HL-60/S4 treated with phorbol 12-myristate 13-acetate at 8.2 ng/mL for 4 days and 3 days (cell line): Measurements from ENCODE around the gene MRM3.
"Not testable (repeated sequence)": the region's sequence is repeated elsewhere in the genome, so short reads cannot be mapped to it uniquely, and the experiment has no call there.

ENCODE experiments used
- in situ Hi-C: fragments of 300-500 bp; cut with MboI; formaldehyde crosslinking; loops from 2 replicates; pipeline ENCODE4 v1.15.0; 2022; ENCODE audit warnings: low sequenced_read_pairs

Gene MRM3

GRCh38 chr17:819251-819650, 37.1 kb downstream of the MRM3 start:
- in situ Hi-C loops, result no loop called here

GRCh38 chr17:823501-823902, 41.3 kb downstream of the MRM3 start:
- in situ Hi-C loops, result no loop called here

DNA sequence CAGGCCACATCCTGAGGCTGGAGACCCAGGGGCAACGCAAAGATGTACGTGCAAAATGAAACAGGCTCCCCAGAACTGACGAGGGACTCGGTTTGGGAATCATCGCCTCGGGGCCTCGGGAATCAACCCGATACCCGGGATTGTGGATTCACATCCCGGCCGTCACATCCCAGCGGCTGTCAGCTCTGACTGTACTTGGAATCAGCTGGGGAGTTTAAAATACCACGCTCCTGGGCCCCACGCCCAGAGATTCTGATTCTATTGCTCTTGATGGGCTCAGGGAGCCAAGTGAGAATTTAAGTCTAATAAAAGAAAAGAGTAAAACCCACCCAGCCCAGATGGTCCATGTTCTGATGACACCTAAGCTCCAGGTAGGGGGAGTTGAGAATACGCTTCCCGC, 42.2 kb downstream of the MRM3 start:
- in situ Hi-C loops, result no loop called here

- in situ Hi-C loops, result no loop called here
Observed at GRCh38 chr17:825216-825615, 43.1 kb downstream of the MRM3 start.

- in situ Hi-C loops, result no loop called here
Observed at GRCh38 chr17:826778-827177, 44.6 kb downstream of the MRM3 start.

- in situ Hi-C loops, result no loop called here
Observed at GRCh38 chr17:828761-829160, 46.6 kb downstream of the MRM3 start.

DNA sequence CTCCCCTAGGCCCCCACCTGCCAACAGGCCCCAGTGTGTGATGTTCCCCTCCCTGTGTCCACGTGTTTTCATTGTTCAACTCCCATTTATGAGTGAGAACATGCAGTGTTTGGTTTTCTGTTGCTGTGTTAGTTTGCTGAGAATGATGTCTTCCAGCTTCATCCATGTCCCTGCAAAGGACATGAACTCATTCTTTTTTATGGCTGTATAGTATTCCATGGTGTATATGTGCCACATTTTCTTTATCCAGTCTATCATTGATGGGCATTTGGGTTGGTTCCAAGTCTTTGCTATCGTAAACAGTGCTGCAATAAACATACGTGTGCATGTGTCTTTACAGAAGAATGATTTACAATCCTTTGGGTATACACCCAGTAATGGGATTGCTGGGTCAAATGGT, 47.5 kb downstream of the MRM3 start:
- in situ Hi-C loops, result not testable (repeated sequence)

DNA sequence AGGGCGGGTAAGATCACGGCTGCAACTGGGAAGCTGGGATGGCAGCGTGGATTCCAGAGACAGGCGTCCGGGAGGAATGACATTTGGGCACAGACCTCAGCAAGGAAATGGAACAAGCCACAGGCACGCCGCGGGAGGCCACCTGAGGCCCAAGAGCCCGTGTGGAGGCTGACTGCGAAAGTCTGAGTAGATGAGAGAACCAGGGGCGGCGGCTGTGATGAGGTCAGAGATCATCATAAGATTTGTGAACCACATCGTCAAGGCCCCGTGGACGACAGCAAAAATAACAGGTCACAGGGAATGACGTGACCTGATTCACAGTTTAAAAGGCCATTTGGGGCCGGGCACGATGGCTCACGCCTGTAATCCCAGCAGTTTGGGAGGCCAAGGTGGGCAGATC, 48.2 kb downstream of the MRM3 start:
- in situ Hi-C loops, result no loop called here

DNA sequence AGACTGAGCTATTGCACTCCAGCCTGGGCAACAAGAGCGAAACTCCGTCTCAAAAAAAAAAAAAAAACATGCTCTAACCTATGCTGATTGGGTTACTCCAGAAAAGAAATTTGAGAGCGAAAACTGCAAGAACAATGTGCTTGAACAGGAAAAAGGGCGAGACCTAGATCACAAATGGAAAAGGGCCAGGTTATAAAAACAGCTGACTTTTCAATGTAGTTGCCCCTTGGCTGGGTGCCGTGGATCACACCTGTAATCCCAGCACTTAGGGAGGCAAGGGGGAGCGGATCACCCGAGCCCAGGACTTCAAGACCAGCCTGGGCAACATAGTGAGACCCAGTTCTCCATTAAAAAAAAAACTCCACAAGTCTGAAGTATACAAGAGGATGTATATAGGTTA, 48.8 kb downstream of the MRM3 start:
- in situ Hi-C loops, result no loop called here

DNA sequence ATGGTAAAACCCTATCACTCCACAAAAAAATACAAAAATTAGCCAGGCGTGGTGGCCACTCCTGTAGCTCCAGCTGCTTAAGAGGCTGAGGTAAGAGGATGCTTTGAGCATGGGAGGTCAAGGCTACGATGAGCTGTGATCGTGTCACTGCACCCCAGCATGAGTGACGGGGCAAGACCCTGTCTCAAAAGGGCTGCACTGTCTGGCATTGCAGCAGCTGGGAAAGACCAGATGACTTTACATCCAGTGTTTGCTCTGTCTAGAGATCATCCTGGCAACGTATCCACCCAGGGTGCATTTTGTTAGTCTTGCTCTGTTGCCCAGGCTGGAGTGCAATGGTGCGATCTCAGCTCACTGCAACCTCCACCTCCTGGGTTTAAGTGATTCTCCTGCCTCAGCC, 52.0 kb downstream of the MRM3 start:
- in situ Hi-C loops, result no loop called here

DNA sequence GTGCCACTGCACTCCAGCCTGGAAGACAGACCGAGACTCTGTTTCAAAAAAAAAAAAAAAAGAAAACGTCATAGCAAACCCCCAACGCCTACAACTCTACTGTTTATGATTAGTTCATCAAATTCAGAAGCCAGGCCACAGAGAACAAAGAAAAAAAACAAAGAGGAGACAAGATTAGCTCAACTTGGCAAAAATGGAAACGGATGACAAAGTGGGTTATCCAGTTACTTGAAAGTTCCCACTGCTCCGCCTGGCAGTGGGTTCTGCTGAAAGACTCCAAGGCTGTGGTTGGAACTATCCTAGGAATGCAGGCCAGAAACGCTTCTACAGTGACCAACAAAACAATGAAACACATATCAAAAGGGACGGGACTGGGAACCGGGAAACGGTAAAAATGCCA, 53.1 kb downstream of the MRM3 start:
- in situ Hi-C loops, result no loop called here

DNA sequence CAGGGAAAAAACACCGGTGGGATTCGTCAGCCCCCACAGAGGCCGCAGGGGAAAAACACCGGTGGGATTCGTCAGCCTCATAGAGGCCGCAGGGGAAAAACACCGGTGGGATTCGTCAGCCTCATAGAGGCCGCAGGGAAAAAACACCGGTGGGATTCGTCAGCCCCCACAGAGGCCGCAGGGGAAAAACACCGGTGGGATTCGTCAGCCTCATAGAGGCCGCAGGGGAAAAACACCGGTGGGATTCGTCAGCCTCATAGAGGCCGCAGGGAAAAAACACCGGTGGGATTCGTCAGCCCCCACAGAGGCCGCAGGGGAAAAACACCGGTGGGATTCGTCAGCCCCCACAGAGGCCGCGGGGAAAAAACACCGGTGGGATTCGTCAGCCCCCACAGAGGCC, 53.6 kb downstream of the MRM3 start:
- in situ Hi-C loops, result not testable (repeated sequence)

DNA sequence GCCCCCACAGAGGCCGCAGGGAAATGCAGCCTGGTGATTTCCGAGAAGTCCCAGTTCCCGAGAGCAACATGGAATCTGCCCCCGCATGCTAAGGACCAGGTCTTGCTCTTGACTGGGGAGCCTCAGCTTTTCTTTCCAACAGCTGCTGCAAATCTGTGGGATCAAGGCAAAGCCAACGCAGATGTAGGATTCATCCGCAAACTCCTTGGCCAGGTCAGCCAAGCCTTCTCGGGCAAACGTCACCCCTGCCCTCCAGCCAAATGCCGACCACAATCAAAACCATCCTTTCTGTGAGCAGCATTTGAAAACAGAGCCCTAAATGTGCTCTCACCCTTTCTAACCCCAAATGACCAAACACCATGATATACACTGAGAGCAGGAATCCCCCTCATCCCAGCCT, 54.0 kb downstream of the MRM3 start:
- in situ Hi-C loops, result no loop called here

DNA sequence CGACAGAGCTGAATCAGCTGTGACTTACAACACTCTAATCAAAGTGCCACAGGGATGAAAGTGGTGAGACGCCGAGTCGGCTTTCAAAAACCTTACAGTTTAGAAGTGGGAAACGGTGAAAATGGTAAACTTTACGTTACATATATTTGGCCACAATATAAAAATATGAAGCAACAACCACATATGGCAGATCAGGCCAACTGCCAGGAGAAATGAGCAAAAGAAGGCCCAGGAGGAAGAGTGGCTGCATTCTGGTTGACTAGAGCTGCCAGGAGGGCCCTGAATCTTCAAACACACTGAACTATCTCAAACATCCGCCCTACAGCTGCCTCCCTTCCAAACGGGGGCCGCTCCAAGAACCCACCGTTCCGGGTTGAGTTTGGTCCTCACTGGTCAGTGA, 56.3 kb downstream of the MRM3 start:
- in situ Hi-C loops, result no loop called here

DNA sequence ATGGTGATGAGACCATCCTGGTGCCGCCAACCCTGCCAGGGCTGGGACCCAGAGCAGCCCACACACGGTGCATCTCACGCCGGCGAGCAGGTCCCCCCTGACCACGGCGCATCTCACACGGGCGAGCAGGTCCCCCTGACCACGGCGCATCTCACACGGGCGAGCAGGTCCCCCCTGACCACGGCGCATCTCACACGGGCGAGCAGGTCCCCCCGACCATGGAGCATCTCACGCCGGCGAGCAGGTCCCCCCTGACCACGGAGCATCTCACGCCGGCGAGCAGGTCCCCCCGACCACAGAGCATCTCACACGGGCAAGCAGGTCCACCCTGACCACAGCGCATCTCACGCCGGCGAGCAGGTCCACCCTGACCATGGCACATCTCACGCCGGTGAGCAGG, 59.2 kb downstream of the MRM3 start:
- in situ Hi-C loops, result no loop called here
